Measurements from ENCODE around the gene RCOR1.
"Not testable (repeated sequence)": the region's sequence is repeated elsewhere in the genome, so short reads cannot be mapped to it uniquely, and the experiment has no call there.

RCOR1 gene

GRCh38 chr14:102550927-102551401, 41.5 kb upstream of the RCOR1 start:
- not testable (repeated sequence) for H3K27ac ChIP-seq (ENCODE audit: low read depth, low read length)

DNA sequence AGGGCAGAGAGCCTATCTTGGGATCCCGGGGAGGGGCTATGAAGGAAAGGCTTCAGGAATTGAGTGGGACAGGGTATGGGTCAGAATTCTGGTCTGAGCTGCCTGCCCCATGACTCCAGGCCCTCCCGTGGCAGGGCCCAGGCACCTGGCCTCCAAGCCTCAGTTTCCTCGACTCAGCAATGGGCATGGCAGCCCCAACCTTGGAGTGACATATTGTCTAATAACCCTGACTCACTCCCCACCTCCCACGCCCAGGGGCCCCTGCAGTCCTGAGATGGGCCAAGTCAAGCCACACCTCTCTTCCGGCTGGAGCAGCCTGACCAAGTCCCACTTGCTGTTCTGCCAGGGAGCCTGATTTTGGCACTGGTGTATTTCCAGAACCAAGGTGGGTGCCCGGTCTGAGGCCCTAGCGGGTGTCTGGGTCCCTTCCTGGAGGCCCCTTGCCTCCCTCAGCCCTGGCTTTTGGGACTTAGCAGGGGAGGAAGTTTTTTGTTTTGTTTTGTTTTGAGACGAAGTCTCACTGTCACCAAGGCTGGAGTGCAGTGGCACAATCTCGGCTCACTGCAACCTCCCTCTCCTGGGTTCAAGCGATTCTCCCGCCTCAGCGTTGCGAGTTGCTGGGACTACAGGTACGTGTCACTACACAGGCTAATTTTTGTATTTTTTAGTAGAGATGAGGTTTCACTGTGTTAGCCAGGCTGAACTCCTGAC, 40.3 kb upstream of the RCOR1 start:
- H3K27ac ChIP-seq (ENCODE audit: low read depth, low read length), result no peak overlapping the region
- no peak overlapping the region for H2AK5ac ChIP-seq (ENCODE audit: low read length)
- no peaks in the 10 kb centered on the region for H3K79me1 ChIP-seq (ENCODE audit: low read length)
- H3K9ac ChIP-seq (ENCODE audit: low read length), result no peak overlapping the region
- no peak overlapping the region for H3K56ac ChIP-seq (ENCODE audit: low read length)
- H3K27me3 ChIP-seq (ENCODE audit: insufficient read depth, low read length, poor library complexity), result no peaks in the 10 kb centered on the region
- H2BK15ac ChIP-seq (replicated peaks; ENCODE audit: low read depth), result no peak overlapping the region
- H4K5ac ChIP-seq (ENCODE audit: low read length), result no peak overlapping the region
- no peak overlapping the region for H2BK5ac ChIP-seq (ENCODE audit: low read length)
- no peak overlapping the region for H4K8ac ChIP-seq (ENCODE audit: low read depth, low read length)
- H3K4me3 ChIP-seq (ENCODE audit: low read length), result no peak overlapping the region
- H3K36me3 ChIP-seq (ENCODE audit: control insufficient read depth, insufficient read depth, low read length), result no peaks in the 10 kb centered on the region
- no peaks in the 10 kb centered on the region for H3K79me2 ChIP-seq (ENCODE audit: control insufficient read depth, insufficient read depth, low read length)
- no peak overlapping the region for H3K4ac ChIP-seq (ENCODE audit: low read depth, low read length)
- WGBS (ENCODE audit: extremely low coverage, insufficient coverage, low lambda C conversion rate), result no CpG with 5 or more reads among the region's 14 CpGs
- H3K23ac ChIP-seq (ENCODE audit: low read length), result no peak overlapping the region
- no peak overlapping the region for H2BK120ac ChIP-seq (ENCODE audit: low read depth, low read length)
- no peak overlapping the region for H3K18ac ChIP-seq (ENCODE audit: low read length)
- H3K4me2 ChIP-seq (ENCODE audit: low read length), result no peak overlapping the region
- no peak for DNase-seq
- no peaks in the 10 kb centered on the region for H3K4me1 ChIP-seq (ENCODE audit: control insufficient read depth, low read depth, low read length)

More at GRCh38 chr14:102550927-102551401, 41.5 kb upstream of the RCOR1 start:
- not testable (repeated sequence) for H2AK5ac ChIP-seq (ENCODE audit: low read length); H3K4ac ChIP-seq (ENCODE audit: low read depth, low read length); H3K79me2 ChIP-seq (ENCODE audit: control insufficient read depth, insufficient read depth, low read length); H3K27me3 ChIP-seq (ENCODE audit: insufficient read depth, low read length, poor library complexity); H4K5ac ChIP-seq (ENCODE audit: low read length); DNase-seq; H2BK15ac ChIP-seq (replicated peaks; ENCODE audit: low read depth); H3K4me3 ChIP-seq (ENCODE audit: low read length); H3K56ac ChIP-seq (ENCODE audit: low read length); H3K23ac ChIP-seq (ENCODE audit: low read length); H3K18ac ChIP-seq (ENCODE audit: low read length); H3K9ac ChIP-seq (ENCODE audit: low read length); H3K4me1 ChIP-seq (ENCODE audit: control insufficient read depth, low read depth, low read length); H3K4me2 ChIP-seq (ENCODE audit: low read length); H3K79me1 ChIP-seq (ENCODE audit: low read length); H2BK120ac ChIP-seq (ENCODE audit: low read depth, low read length); H4K8ac ChIP-seq (ENCODE audit: low read depth, low read length); H3K36me3 ChIP-seq (ENCODE audit: control insufficient read depth, insufficient read depth, low read length); H2BK5ac ChIP-seq (ENCODE audit: low read length)
- no CpG with 5 or more reads among the region's 3 CpGs for WGBS (ENCODE audit: extremely low coverage, insufficient coverage, low lambda C conversion rate)

DNA sequence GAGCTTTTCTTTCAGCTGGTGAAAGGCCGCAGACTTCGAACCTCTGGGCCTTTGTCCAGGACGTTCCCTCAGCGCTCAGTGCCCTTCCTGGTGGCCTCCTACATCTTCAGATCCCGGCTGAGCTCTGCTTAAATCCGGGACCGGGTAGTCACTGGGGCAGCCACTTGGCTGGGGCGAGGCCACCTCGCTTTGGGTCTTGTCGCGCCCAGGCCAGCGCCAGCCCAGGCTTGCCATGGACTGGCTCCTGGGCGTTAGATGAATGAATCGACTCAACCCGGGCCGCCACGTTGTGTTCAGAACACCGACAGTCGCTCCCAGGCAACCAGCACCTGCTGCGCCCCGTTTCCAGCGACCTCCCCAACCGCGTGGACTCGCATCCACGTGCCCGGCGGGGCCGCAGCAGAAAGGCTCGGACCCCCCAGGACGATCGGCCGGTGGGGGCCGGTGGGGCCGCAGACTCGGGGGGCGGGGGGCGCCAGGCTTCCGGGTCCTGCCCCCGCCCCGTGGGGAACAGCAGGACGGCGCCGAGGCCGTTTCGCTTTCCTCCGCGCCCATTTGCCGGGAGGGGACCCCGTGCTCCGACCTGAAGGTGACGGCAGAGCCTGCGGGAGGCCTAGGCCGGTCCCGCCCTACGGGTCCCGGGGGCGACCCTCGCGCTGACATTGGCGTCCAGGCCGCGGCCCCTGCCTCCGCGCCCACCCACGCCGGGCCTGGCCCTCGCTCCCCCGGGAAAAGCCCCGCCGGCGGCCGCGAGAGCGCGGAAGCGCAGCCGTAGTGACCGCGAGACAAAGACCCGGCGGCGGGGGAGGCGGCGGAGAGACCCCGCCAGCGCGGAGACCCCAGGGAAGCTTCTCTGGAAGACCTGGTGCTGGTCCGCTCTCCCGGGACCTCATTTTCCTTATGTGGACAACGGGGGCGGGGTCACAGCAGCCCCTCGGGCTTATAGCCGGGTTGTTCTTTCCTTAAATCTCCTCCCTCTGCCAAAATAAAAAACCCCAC, 37.3 kb upstream of the RCOR1 start:
- peak overlapping the region; percentile 26 for H3K4me3 ChIP-seq (ENCODE audit: low read length)
- no peak overlapping the region for H2BK15ac ChIP-seq (replicated peaks; ENCODE audit: low read depth)
- peak overlapping the region; percentile 69 for H4K8ac ChIP-seq (ENCODE audit: low read depth, low read length)
- no peak overlapping the region for H3K23ac ChIP-seq (ENCODE audit: low read length)
- peak overlapping the region; percentile 82 for H3K9ac ChIP-seq (ENCODE audit: low read length)
- H3K18ac ChIP-seq (ENCODE audit: low read length), result peak overlapping the region; percentile 91
- no peaks in the 10 kb centered on the region for H3K27me3 ChIP-seq (ENCODE audit: insufficient read depth, low read length, poor library complexity)
- no peaks in the 10 kb centered on the region for H3K4me1 ChIP-seq (ENCODE audit: control insufficient read depth, low read depth, low read length)
- no peaks in the 10 kb centered on the region for H3K36me3 ChIP-seq (ENCODE audit: control insufficient read depth, insufficient read depth, low read length)
- H4K5ac ChIP-seq (ENCODE audit: low read length), result no peak overlapping the region
- H2BK120ac ChIP-seq (ENCODE audit: low read depth, low read length), result peak overlapping the region; percentile 68
- H3K79me2 ChIP-seq (ENCODE audit: control insufficient read depth, insufficient read depth, low read length), result no peaks in the 10 kb centered on the region
- WGBS (ENCODE audit: extremely low coverage, insufficient coverage, low lambda C conversion rate), result no CpG with 5 or more reads among the region's 94 CpGs
- peak overlapping the region; percentile 93 for H3K56ac ChIP-seq (ENCODE audit: low read length)
- no peak overlapping the region for H2BK5ac ChIP-seq (ENCODE audit: low read length)
- H3K4ac ChIP-seq (ENCODE audit: low read depth, low read length), result peak overlapping the region; percentile 92
- no peaks in the 10 kb centered on the region for H3K79me1 ChIP-seq (ENCODE audit: low read length)
- H2AK5ac ChIP-seq (ENCODE audit: low read length), result no peak overlapping the region
- peak overlapping the region; percentile 26 for H3K27ac ChIP-seq (ENCODE audit: low read depth, low read length)
- peak; percentile 88 for DNase-seq
- peak overlapping the region; percentile 79 for H3K4me2 ChIP-seq (ENCODE audit: low read length)

- no peaks in the 10 kb centered on the region for H3K27me3 ChIP-seq (ENCODE audit: insufficient read depth, low read length, poor library complexity)
- H2BK15ac ChIP-seq (replicated peaks; ENCODE audit: low read depth), result no peak overlapping the region
- H3K27ac ChIP-seq (ENCODE audit: low read depth, low read length), result no peak overlapping the region
- H4K5ac ChIP-seq (ENCODE audit: low read length), result no peak overlapping the region
- H3K4me3 ChIP-seq (ENCODE audit: low read length), result no peak overlapping the region
- no CpG with 5 or more reads among the region's 14 CpGs for WGBS (ENCODE audit: extremely low coverage, insufficient coverage, low lambda C conversion rate)
- no peak overlapping the region for H4K8ac ChIP-seq (ENCODE audit: low read depth, low read length)
- H3K79me2 ChIP-seq (ENCODE audit: control insufficient read depth, insufficient read depth, low read length), result no peaks in the 10 kb centered on the region
- no peaks in the 10 kb centered on the region for H3K4me1 ChIP-seq (ENCODE audit: control insufficient read depth, low read depth, low read length)
- no peak overlapping the region for H3K4me2 ChIP-seq (ENCODE audit: low read length)
- no peak overlapping the region for H3K9ac ChIP-seq (ENCODE audit: low read length)
- H3K79me1 ChIP-seq (ENCODE audit: low read length), result no peaks in the 10 kb centered on the region
- no peak overlapping the region for H2BK5ac ChIP-seq (ENCODE audit: low read length)
- H3K56ac ChIP-seq (ENCODE audit: low read length), result no peak overlapping the region
- DNase-seq, result no peak
- no peaks in the 10 kb centered on the region for H3K36me3 ChIP-seq (ENCODE audit: control insufficient read depth, insufficient read depth, low read length)
- H3K18ac ChIP-seq (ENCODE audit: low read length), result no peak overlapping the region
- no peak overlapping the region for H3K4ac ChIP-seq (ENCODE audit: low read depth, low read length)
- no peak overlapping the region for H3K23ac ChIP-seq (ENCODE audit: low read length)
- H2AK5ac ChIP-seq (ENCODE audit: low read length), result no peak overlapping the region
- H2BK120ac ChIP-seq (ENCODE audit: low read depth, low read length), result no peak overlapping the region
These were observed 36.3 kb upstream of the RCOR1 start for GRCh38 chr14:102556098-102556677.

GRCh38 chr14:102557434-102558226, 34.8 kb upstream of the RCOR1 start:
- no peak overlapping the region for H4K8ac ChIP-seq (ENCODE audit: low read depth, low read length)
- H3K4me3 ChIP-seq (ENCODE audit: low read length), result no peak overlapping the region
- no peak overlapping the region for H3K23ac ChIP-seq (ENCODE audit: low read length)
- no peaks in the 10 kb centered on the region for H3K79me1 ChIP-seq (ENCODE audit: low read length)
- no CpG with 5 or more reads among the region's 12 CpGs for WGBS (ENCODE audit: extremely low coverage, insufficient coverage, low lambda C conversion rate)
- H3K56ac ChIP-seq (ENCODE audit: low read length), result no peak overlapping the region
- H3K18ac ChIP-seq (ENCODE audit: low read length), result no peak overlapping the region
- H3K4me2 ChIP-seq (ENCODE audit: low read length), result no peak overlapping the region
- no peak overlapping the region for H3K4ac ChIP-seq (ENCODE audit: low read depth, low read length)
- no peaks in the 10 kb centered on the region for H3K36me3 ChIP-seq (ENCODE audit: control insufficient read depth, insufficient read depth, low read length)
- no peak overlapping the region for H2BK15ac ChIP-seq (replicated peaks; ENCODE audit: low read depth)
- no peak overlapping the region for H2AK5ac ChIP-seq (ENCODE audit: low read length)
- H2BK120ac ChIP-seq (ENCODE audit: low read depth, low read length), result no peak overlapping the region
- H3K27me3 ChIP-seq (ENCODE audit: insufficient read depth, low read length, poor library complexity), result no peaks in the 10 kb centered on the region
- DNase-seq, result no peak
- no peaks in the 10 kb centered on the region for H3K79me2 ChIP-seq (ENCODE audit: control insufficient read depth, insufficient read depth, low read length)
- no peak overlapping the region for H3K9ac ChIP-seq (ENCODE audit: low read length)
- no peak overlapping the region for H3K27ac ChIP-seq (ENCODE audit: low read depth, low read length)
- H4K5ac ChIP-seq (ENCODE audit: low read length), result no peak overlapping the region
- H2BK5ac ChIP-seq (ENCODE audit: low read length), result no peak overlapping the region
- H3K4me1 ChIP-seq (ENCODE audit: control insufficient read depth, low read depth, low read length), result no peaks in the 10 kb centered on the region

Measured in mesendoderm (in vitro differentiated cells).